Chondrocyte (in vitro differentiated cells): ENCODE data around the gene RPL21. TPM values are rescaled to one million over a fixed set of nuclear protein-coding genes. Genes with fewer than 3 reads are reported as not detected.

ENCODE experiments used
- DNase-seq: peaks from one replicate; pipeline ENCODE4 v3.0.0; 2021; ENCODE audit warnings: mixed read lengths, low spot score
- H3K27ac Mint-ChIP-seq: one replicate; pipeline ENCODE4 v1.8.0; 2021; ENCODE audit warnings: mild to moderate bottlenecking, moderate library complexity, mixed read lengths; ENCODE audit not compliant: unreplicated experiment
- H3K27me3 Mint-ChIP-seq: 2 replicates; pipeline ENCODE4 v1.8.0; 2021; ENCODE audit warnings: low read depth, mixed read lengths
- H3K36me3 Mint-ChIP-seq: 2 replicates; pipeline ENCODE4 v1.8.0; 2021; ENCODE audit warnings: low read depth, mixed read lengths
- H3K4me1 Mint-ChIP-seq: 2 replicates; pipeline ENCODE4 v1.8.0; 2021; ENCODE audit warnings: low read depth, mild to moderate bottlenecking, mixed read lengths
- H3K4me3 Mint-ChIP-seq: one replicate; pipeline ENCODE4 v1.8.0; 2021; ENCODE audit warnings: mild to moderate bottlenecking, moderate library complexity, mixed read lengths; ENCODE audit not compliant: unreplicated experiment
- H3K9me3 Mint-ChIP-seq: 2 replicates; pipeline ENCODE4 v1.8.0; 2021; ENCODE audit warnings: low read depth, mixed read lengths
- CTCF ChIP-seq: fragments of 200-600 bp; sonication (generic); IDR thresholded peaks from 2 replicates; pipeline ENCODE4 v1.5.0; 2021; ENCODE audit warnings: antibody characterized with exemption, mild to moderate bottlenecking, moderate library complexity
- total RNA-seq: library from RNA; stranded (reverse); gene quantifications from 3 replicates; pipeline ENCODE4 v1.2.1, GENCODE V29; 2021

Gene RPL21
- total RNA-seq, 1 donor from 2014 or later: 459 TPM

GRCh38 chr13:27242702-27243101, 8.7 kb upstream of the RPL21 start:
- Mint-ChIP-seq H3K27ac (no peak overlapping the region), H3K36me3 (no peaks in the 10 kb centered on the region), H3K4me1 (no peaks in the 10 kb centered on the region), H3K9me3 (no peaks in the 10 kb centered on the region), H3K4me3 (no peak overlapping the region), H3K27me3 (peaks cover 2% of the 10 kb centered on the region)
- no peak for TF ChIP-seq CTCF
- DNase-seq: no peak

DNA sequence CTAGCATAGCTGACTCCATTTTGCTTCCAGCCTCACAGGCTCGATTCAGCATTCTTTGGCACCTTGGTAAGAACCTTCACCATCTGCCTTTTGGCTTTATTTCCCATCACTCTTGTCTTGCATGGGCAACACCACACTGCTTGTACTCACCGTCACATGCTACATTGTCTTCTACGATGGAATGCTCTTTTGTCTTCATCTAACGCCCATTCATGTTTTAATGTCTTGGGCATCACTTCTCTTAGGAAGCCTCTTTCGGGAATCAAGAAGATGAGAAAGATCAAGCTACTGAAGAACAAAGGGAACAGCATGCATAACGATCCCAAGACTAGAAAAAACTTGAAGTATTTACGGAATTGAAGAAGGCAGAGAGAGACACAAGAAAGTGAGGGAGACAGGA, 5.7 kb upstream of the RPL21 start:
- Mint-ChIP-seq H3K9me3 (no peaks in the 10 kb centered on the region), H3K27ac (no peak overlapping the region), H3K4me3 (no peak overlapping the region), H3K36me3 (no peaks in the 10 kb centered on the region), H3K27me3 (peaks cover 2% of the 10 kb centered on the region), H3K4me1 (peaks cover 3% of the 10 kb centered on the region)
- DNase-seq: no peak
- no peak for TF ChIP-seq CTCF

DNA sequence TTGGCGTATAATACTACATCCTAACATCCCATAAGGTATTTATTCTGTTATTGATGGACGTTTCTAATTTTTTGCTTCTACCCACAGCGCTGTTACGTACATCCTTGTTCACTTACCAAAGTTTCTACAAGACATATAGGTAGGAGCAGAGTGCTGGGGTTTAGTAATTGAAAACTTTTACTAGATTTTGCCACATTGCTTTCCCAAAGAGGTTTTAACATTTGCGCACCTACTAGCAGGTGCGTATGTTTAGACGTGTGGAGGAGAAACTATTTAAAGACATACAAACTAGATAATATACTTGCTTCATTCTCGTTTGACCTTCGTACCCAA, 559 bp upstream of the RPL21 start:
- Mint-ChIP-seq H3K4me1 (peaks cover 34% of the 10 kb centered on the region), H3K36me3 (peaks cover 9% of the 10 kb centered on the region), H3K4me3 (peak overlapping the region; percentile 87), H3K27ac (peak overlapping the region; percentile 99), H3K27me3 (no peaks in the 10 kb centered on the region), H3K9me3 (no peaks in the 10 kb centered on the region)
- DNase-seq: no peak
- TF ChIP-seq CTCF: no peak

DNA sequence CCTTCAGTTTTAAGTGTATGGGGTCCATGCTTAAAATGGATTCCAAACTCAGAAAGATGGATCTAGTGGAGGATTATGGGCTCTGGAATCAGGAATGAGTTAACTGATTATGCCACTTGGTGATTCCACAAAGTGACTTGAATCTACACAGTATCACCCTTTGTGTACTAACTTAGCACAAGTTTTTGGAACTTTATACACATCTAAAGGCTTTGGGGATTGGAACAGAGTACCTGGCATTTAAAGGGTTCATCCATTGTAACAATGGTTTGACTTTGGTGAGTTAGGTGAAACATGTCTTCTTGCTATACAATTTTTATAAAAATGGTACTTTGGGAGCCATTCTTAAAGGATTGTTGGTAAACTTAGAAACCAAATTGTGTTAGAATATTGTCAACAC, 1.1 kb downstream of the RPL21 start:
- Mint-ChIP-seq H3K9me3 (no peaks in the 10 kb centered on the region), H3K36me3 (peaks cover 14% of the 10 kb centered on the region), H3K4me3 (peak overlapping the region; percentile 87), H3K4me1 (peaks cover 34% of the 10 kb centered on the region), H3K27ac (peak overlapping the region; percentile 99), H3K27me3 (no peaks in the 10 kb centered on the region)
- DNase-seq: no peak
- no peak for TF ChIP-seq CTCF

DNA sequence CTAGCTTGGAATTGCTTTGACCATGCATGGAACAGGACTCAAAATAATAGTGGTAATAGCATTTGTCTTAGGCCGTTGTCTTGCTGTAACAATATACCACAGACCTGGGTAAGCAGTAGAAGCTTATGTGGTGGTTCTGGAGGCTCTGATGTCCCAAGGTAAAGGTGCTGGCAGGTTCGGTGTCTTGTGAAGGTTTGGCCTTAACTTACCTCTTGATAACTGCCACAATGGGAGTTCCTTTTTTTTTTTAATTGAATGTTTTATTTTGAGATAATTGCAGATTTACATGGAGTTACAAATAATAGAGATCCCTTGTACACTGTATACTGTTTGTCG, 5.8 kb downstream of the RPL21 start:
- H3K36me3 Mint-ChIP-seq: peaks cover 26% of the 10 kb centered on the region
- no peak overlapping the region for H3K4me3 Mint-ChIP-seq
- H3K4me1 Mint-ChIP-seq: peaks cover 44% of the 10 kb centered on the region
- DNase-seq: no peak
- no peaks in the 10 kb centered on the region for H3K9me3 Mint-ChIP-seq
- TF ChIP-seq CTCF: no peak
- no peak overlapping the region for H3K27ac Mint-ChIP-seq
- no peaks in the 10 kb centered on the region for H3K27me3 Mint-ChIP-seq
